GM18861 (cell line): Measurements from ENCODE around the gene BCL2L15.
A peak's percentile ranks its signal among the peaks of the same experiment; 100 is the strongest.

Source experiments
- ATAC-seq: cut with Tn5 transposase; IDR thresholded peaks from one replicate; pipeline ENCODE4 v1.9.1; 2021; ENCODE audit not compliant: unreplicated experiment

BCL2L15 gene

GRCh38 chr1:113887402-113888175 lies at the start of gene BCL2L15:
Gene BCL2L15 (minus strand): TSS chr1:113887581. CDS start chr1:113887375, 206 bp downstream.
- no peak for ATAC-seq

GRCh38 chr1:113937146-113937545 lies 49.8 kb upstream of the BCL2L15 start:
- no peak for ATAC-seq

GRCh38 chr1:113935970-113936369 lies 48.6 kb upstream of the BCL2L15 start:
- ATAC-seq: no peak

- ATAC-seq: no peak
Measured at GRCh38 chr1:113935176-113935575, 47.8 kb upstream of the BCL2L15 start.

GRCh38 chr1:113934511-113935055 lies 47.2 kb upstream of the BCL2L15 start:
- ATAC-seq: no peak

GRCh38 chr1:113934006-113934405 lies 46.6 kb upstream of the BCL2L15 start:
- no peak for ATAC-seq

GRCh38 chr1:113931451-113931851 lies 44.1 kb upstream of the BCL2L15 start:
- ATAC-seq: no peak

- ATAC-seq: peak; percentile 29
Measured at GRCh38 chr1:113930499-113931161, 43.2 kb upstream of the BCL2L15 start.

GRCh38 chr1:113929750-113930498 lies 42.5 kb upstream of the BCL2L15 start:
- ATAC-seq: peak; percentile 10

- peak; percentile 49 for ATAC-seq
Measured at GRCh38 chr1:113928941-113929749, 41.8 kb upstream of the BCL2L15 start, which contains the start of gene HIPK1. Gene HIPK1 (plus strand): TSS chr1:113929324.

GRCh38 chr1:113928187-113928930 lies 41.0 kb upstream of the BCL2L15 start:
- peak; percentile 26 for ATAC-seq

- no peak for ATAC-seq
Measured at GRCh38 chr1:113924473-113924872, 37.1 kb upstream of the BCL2L15 start.

GRCh38 chr1:113922957-113923356 lies 35.6 kb upstream of the BCL2L15 start:
- ATAC-seq: no peak

- no peak for ATAC-seq
Measured at GRCh38 chr1:113918243-113918642, 30.9 kb upstream of the BCL2L15 start.

- ATAC-seq: no peak
Measured at GRCh38 chr1:113917400-113918082, 30.2 kb upstream of the BCL2L15 start.

GRCh38 chr1:113916974-113917373 lies 29.6 kb upstream of the BCL2L15 start:
- ATAC-seq: no peak

- no peak for ATAC-seq
Measured at GRCh38 chr1:113913887-113914664, 26.7 kb upstream of the BCL2L15 start.

GRCh38 chr1:113913312-113913668 lies 25.9 kb upstream of the BCL2L15 start:
- ATAC-seq: no peak
